ENCODE measurements around the gene TRPV5. TPM values are rescaled to one million over a fixed set of nuclear protein-coding genes. Genes with fewer than 3 reads are reported as not detected.

TRPV5 gene
- total RNA-seq, 2 experiments from 2014 or later, result 0.06 TPM; not detected in 1

DNA sequence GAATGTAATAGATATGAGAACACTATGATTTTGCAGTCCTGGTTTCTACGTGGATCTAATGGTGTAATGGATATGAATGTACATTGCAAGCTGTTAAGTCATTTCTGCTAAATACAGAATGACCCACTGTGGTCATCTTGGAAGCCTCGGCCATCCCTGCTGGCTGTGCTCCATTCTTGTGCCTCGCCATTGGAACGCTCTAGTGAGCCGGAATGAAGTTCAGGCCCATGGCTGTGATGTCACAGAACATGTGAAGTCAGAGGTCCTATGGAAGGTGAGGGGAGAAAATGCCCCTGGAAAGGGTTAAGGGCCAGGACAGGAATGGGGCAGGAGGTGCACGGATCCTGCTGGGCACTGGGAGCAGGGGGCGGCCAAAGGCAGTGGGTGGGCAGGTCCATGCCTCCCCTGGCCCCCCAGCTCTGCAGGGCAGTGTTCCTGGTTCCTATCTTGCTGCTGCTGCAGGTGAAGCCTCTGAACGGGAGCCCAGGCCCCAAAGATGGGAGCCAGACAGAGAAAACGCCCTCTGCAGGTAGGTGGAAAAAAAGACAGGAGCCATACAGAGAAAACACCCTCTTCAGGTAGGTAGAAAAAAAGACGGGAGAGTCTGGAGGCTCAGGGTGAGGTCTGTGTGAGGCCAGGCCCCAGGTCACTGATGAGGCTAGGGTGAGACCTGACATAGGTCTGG, 5.8 kb upstream of the TRPV5 start, which contains the start of gene LLCFC1:
Gene LLCFC1 (plus strand): TSS at position 259 of the 685 bp plus-strand sequence. CDS start 138 bp downstream, at position 397.
- BruUV-seq (replicated peaks), result no TSS peak
- DNase-seq (ENCODE audit: low spot score), result peak; percentile 29

GRCh38 chr7:142938611-142939010, 5.1 kb upstream of the TRPV5 start:
- DNase-seq (ENCODE audit: low spot score), result no peak
- BruUV-seq (replicated peaks), result no TSS peak
- no peaks in the 10 kb centered on the region for H3K9me3 ChIP-seq (ENCODE audit: low read length)
- no peak overlapping the region for H3K27ac ChIP-seq (ENCODE audit: low read depth, low read length, poor library complexity, severe bottlenecking)
- no peaks in the 10 kb centered on the region for H4K20me1 ChIP-seq (ENCODE audit: insufficient read depth, low read length)
- no peak overlapping the region for H2AFZ ChIP-seq (ENCODE audit: low read length)
- H3K4me2 ChIP-seq (ENCODE audit: low read length), result no peak overlapping the region
- no peak overlapping the region for H3K4me3 ChIP-seq (ENCODE audit: low read depth, low read length, poor library complexity, severe bottlenecking)
- TF ChIP-seq EZH2phosphoT487 (IDR thresholded peaks at IDR 0.05; ENCODE audit: borderline replicate concordance, low read depth, low read length) (no peak), CTCF (conservative IDR thresholded peaks at IDR 0.05; ENCODE audit: low read length) (no peak)
- no peaks in the 10 kb centered on the region for H3K79me2 ChIP-seq (ENCODE audit: insufficient read depth, low read depth, low read length)
- CTCF ChIA-PET (ENCODE audit: unreplicated experiment), result no interaction called here
- H3K9me2 ChIP-seq (ENCODE audit: insufficient read depth, low read length), result no peaks in the 10 kb centered on the region
- H3K4me1 ChIP-seq (ENCODE audit: insufficient read depth, low read length, poor library complexity, severe bottlenecking), result no peaks in the 10 kb centered on the region
- intact Hi-C loops (cut with micrococcal nuclease; ENCODE audit: unreplicated experiment), result no loop called here
- H3K36me3 ChIP-seq (ENCODE audit: insufficient read depth, low read length), result no peaks in the 10 kb centered on the region
- POLR2A ChIA-PET, result no interaction called here

More for the DNA sequence above, 5.8 kb upstream of the TRPV5 start, which contains the start of gene LLCFC1:
- Histone ChIP-seq H3K4me1 (ENCODE audit: insufficient read depth, low read length, poor library complexity, severe bottlenecking) (no peaks in the 10 kb centered on the region), H3K9me2 (ENCODE audit: insufficient read depth, low read length) (no peaks in the 10 kb centered on the region), H3K27ac (ENCODE audit: low read depth, low read length, poor library complexity, severe bottlenecking) (no peak within 1 kb of the TSS), H3K36me3 (ENCODE audit: insufficient read depth, low read length) (no peaks in the 10 kb centered on the region), H4K20me1 (ENCODE audit: insufficient read depth, low read length) (no peaks in the 10 kb centered on the region), H3K9me3 (ENCODE audit: low read length) (no peaks in the 10 kb centered on the region), H3K79me2 (ENCODE audit: insufficient read depth, low read depth, low read length) (no peaks in the 10 kb centered on the region), H2AFZ (ENCODE audit: low read length) (no peak within 1 kb of the TSS), H3K4me3 (ENCODE audit: low read depth, low read length, poor library complexity, severe bottlenecking) (no peak within 1 kb of the TSS), H3K4me2 (ENCODE audit: low read length) (no peak within 1 kb of the TSS)
- intact Hi-C loops (cut with micrococcal nuclease; ENCODE audit: unreplicated experiment), result no loop called here
- ChIA-PET CTCF (ENCODE audit: unreplicated experiment) (no interaction called here), POLR2A (interaction anchor here (0.8 kb wide), 1 partner anchor 13 kb away, joined by 3 read pairs; no protein-coding TSS in a partner anchor)
- no peak for TF ChIP-seq EZH2phosphoT487 (IDR thresholded peaks at IDR 0.05; ENCODE audit: borderline replicate concordance, low read depth, low read length)
- peak; percentile 75 for TF ChIP-seq CTCF (conservative IDR thresholded peaks at IDR 0.05; ENCODE audit: low read length)

DNA sequence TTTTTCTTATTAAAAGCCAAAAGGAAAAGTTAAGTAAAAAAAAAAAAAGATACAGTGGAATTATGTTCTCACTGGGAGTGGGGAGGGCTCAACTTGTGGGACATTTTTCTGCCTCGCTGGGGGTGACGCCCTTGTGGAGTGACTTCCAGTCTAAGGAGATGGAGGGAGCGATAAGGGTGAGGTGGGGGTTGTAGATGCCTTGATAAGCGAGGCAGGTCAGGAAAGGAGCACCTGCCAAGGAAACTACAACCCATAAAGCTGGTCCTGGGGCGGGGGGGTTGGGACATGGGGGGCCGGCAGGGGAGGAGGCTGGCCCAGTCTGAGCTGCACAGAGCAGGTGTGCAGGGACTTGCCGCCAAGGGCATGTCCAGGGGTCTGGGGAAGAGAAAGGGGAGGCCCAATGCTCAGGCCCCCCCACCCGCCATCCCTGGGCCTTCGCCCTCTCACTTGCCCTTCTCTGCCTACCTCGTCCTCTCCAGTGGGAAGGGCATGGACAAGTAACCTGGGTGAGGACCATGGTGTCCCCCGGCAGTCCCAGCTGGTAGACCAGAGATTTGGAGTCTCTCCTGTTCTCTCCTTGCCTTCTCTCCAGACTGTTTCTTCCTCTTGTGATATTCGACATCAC, 2.5 kb upstream of the TRPV5 start:
- no peak for TF ChIP-seq CTCF (conservative IDR thresholded peaks at IDR 0.05; ENCODE audit: low read length)
- no peak for TF ChIP-seq EZH2phosphoT487 (IDR thresholded peaks at IDR 0.05; ENCODE audit: borderline replicate concordance, low read depth, low read length)
- Histone ChIP-seq H3K36me3 (ENCODE audit: insufficient read depth, low read length) (no peaks in the 10 kb centered on the region), H3K79me2 (ENCODE audit: insufficient read depth, low read depth, low read length) (no peaks in the 10 kb centered on the region), H3K9me3 (ENCODE audit: low read length) (no peaks in the 10 kb centered on the region), H4K20me1 (ENCODE audit: insufficient read depth, low read length) (no peaks in the 10 kb centered on the region), H3K4me2 (ENCODE audit: low read length) (no peak overlapping the region), H3K4me1 (ENCODE audit: insufficient read depth, low read length, poor library complexity, severe bottlenecking) (no peaks in the 10 kb centered on the region), H3K27ac (ENCODE audit: low read depth, low read length, poor library complexity, severe bottlenecking) (no peak overlapping the region), H3K4me3 (ENCODE audit: low read depth, low read length, poor library complexity, severe bottlenecking) (no peak overlapping the region), H3K9me2 (ENCODE audit: insufficient read depth, low read length) (no peaks in the 10 kb centered on the region), H2AFZ (ENCODE audit: low read length) (no peak overlapping the region)
- ChIA-PET CTCF (ENCODE audit: unreplicated experiment) (no interaction called here), POLR2A (no interaction called here)
- intact Hi-C loops (cut with micrococcal nuclease; ENCODE audit: unreplicated experiment), result no loop called here
- no TSS peak for BruUV-seq (replicated peaks)
- no peak for DNase-seq (ENCODE audit: low spot score)

Measured in OCI-LY7 (cell line).